CD4-positive, CD25-positive, alpha-beta regulatory T cell (primary cell): ENCODE data around the gene ACOT12. TPM values are rescaled to one million over a fixed set of nuclear protein-coding genes. Genes with fewer than 3 reads are reported as not detected.

Experiments used
- ATAC-seq, 2 donors: fragments of 150-1000 bp; cut with Tn5 transposase; one replicate each; pipeline ENCODE4 v1.10.0; 2021; ENCODE audit warnings: low read depth in 2 of 2, moderate number of reproducible peaks in 2 of 2, moderate library complexity in 1 of 2
- DNase-seq, 3 donors: peaks; one replicate each; pipeline versions ENCODE4 v3.0.0 to v3.0.0-alpha.2; 2012 to 2022; ENCODE audit warnings: mixed read lengths in 1 of 3
- H3K27ac ChIP-seq: one replicate; pipeline ENCODE4 v1.7.0; 2013; ENCODE audit warnings: mild to moderate bottlenecking, low read length; ENCODE audit not compliant: insufficient read depth, poor library complexity, severe bottlenecking
- H3K27me3 ChIP-seq: one replicate; pipeline ENCODE4 v1.7.0; 2013; ENCODE audit warnings: low read length; ENCODE audit not compliant: control insufficient read depth, insufficient read depth
- H3K36me3 ChIP-seq: one replicate; pipeline ENCODE4 v1.7.0; 2013; ENCODE audit warnings: mild to moderate bottlenecking, low read length, moderate library complexity; ENCODE audit not compliant: control insufficient read depth, insufficient read depth
- H3K4me1 ChIP-seq: 2 replicates; pipeline ENCODE4 v1.7.0; 2013; ENCODE audit warnings: mild to moderate bottlenecking, low read length; ENCODE audit not compliant: insufficient read depth, control insufficient read depth, poor library complexity, severe bottlenecking
- H3K4me3 ChIP-seq: one replicate; pipeline ENCODE4 v1.7.0; 2013; ENCODE audit warnings: low read depth, mild to moderate bottlenecking, low read length, moderate library complexity
- H3K9me3 ChIP-seq, 2 experiments: 1 replicate in 1 of 2; 2 replicates in 1 of 2; pipeline ENCODE4 v1.7.0; 2013; ENCODE audit warnings: low read length in 2 of 2, mild to moderate bottlenecking in 1 of 2, moderate library complexity in 1 of 2; ENCODE audit not compliant: control insufficient read depth in 2 of 2
- H3K27ac Mint-ChIP-seq, 3 donors: one replicate each; pipeline ENCODE4 v1.8.0; 2020 to 2022; ENCODE audit warnings: mild to moderate bottlenecking in 3 of 3, mixed read lengths in 3 of 3, moderate library complexity in 2 of 3
- H3K27me3 Mint-ChIP-seq: one replicate; pipeline ENCODE4 v1.8.0; 2022; ENCODE audit warnings: mild to moderate bottlenecking, mixed read lengths
- H3K36me3 Mint-ChIP-seq: one replicate; pipeline ENCODE4 v1.8.0; 2020; ENCODE audit warnings: mixed read lengths
- H3K4me1 Mint-ChIP-seq, 4 donors: one replicate each; pipeline ENCODE4 v1.8.0; 2020 to 2022; ENCODE audit warnings: mixed read lengths in 4 of 4, mild to moderate bottlenecking in 1 of 4
- H3K4me3 Mint-ChIP-seq, 4 donors: one replicate each; pipeline ENCODE4 v1.8.0; 2020 to 2022; ENCODE audit warnings: mild to moderate bottlenecking in 4 of 4, mixed read lengths in 4 of 4, moderate library complexity in 3 of 4
- H3K9me3 Mint-ChIP-seq, 7 donors: one replicate each; pipeline ENCODE4 v1.8.0; 2020 to 2022; ENCODE audit warnings: mixed read lengths in 7 of 7, mild to moderate bottlenecking in 3 of 7, moderate library complexity in 2 of 7
- polyA plus RNA-seq, 4 donors: library from polyadenylated mRNA; unstranded; fragments of 300-500 nt; fragmentation: Illumina TruSeq; gene quantifications; one replicate each; pipeline ENCODE4 v1.2.3, GENCODE V29; 2021
- total RNA-seq: library from RNA; stranded (reverse); gene quantifications from one replicate; pipeline ENCODE4 v1.2.3, GENCODE V29; 2022

ACOT12 gene
- total RNA-seq (not detected), polyA plus RNA-seq (not detected)

- Histone ChIP-seq H3K27me3 (peaks cover 27% of the 10 kb centered on the region), H3K36me3 (no peaks in the 10 kb centered on the region), H3K4me3 (no peak within 1 kb of the TSS), H3K4me1 (no peaks in the 10 kb centered on the region), H3K27ac (no peak within 1 kb of the TSS), H3K9me3 (no peaks in the 10 kb centered on the region)
- Mint-ChIP-seq H3K4me3 (peak within 1 kb of the TSS in 2 of 4 donors; percentile 31 to 46), H3K36me3 (no peaks in the 10 kb centered on the region), H3K9me3 (peaks cover 0 to 7% (median 0%) of the 10 kb centered on the region in 7 donors), H3K4me1 (peaks cover 0 to 13% (median under 1%) of the 10 kb centered on the region in 4 donors), H3K27ac (no peak within 1 kb of the TSS), H3K27me3 (peaks cover 62% of the 10 kb centered on the region)
- DNase-seq (no peak), ATAC-seq (no peak)
Observed at GRCh38 chr5:81393783-81394718, at the start of gene ACOT12. Gene ACOT12, minus strand, starts transcription at chr5:81394134. Its CDS starts 20 bp downstream, at chr5:81394114.

GRCh38 chr5:81435023-81435422 lies 41.1 kb upstream of the ACOT12 start:
- no peak for DNase-seq
- Mint-ChIP-seq H3K9me3 (peaks cover 0 to 2% (median 0%) of the 10 kb centered on the region in 7 donors), H3K27me3 (no peaks in the 10 kb centered on the region), H3K4me1 (no peaks in the 10 kb centered on the region), H3K4me3 (no peak overlapping the region), H3K27ac (no peak overlapping the region), H3K36me3 (peaks cover 4% of the 10 kb centered on the region)
- Histone ChIP-seq H3K27ac (no peak overlapping the region), H3K36me3 (peaks cover 2% of the 10 kb centered on the region), H3K27me3 (no peaks in the 10 kb centered on the region), H3K4me3 (no peak overlapping the region), H3K9me3 (no peaks in the 10 kb centered on the region), H3K4me1 (no peaks in the 10 kb centered on the region)
- ATAC-seq, result no peak

GRCh38 chr5:81429985-81430384 lies 36.1 kb upstream of the ACOT12 start:
- Mint-ChIP-seq H3K27me3 (no peaks in the 10 kb centered on the region), H3K27ac (no peak overlapping the region), H3K4me1 (peaks cover 5 to 9% (median 7%) of the 10 kb centered on the region in 4 donors), H3K9me3 (peaks cover 0 to 2% (median 0%) of the 10 kb centered on the region in 7 donors), H3K4me3 (no peak overlapping the region), H3K36me3 (no peaks in the 10 kb centered on the region)
- no peak overlapping the region for H3K27ac ChIP-seq
- H3K4me3 ChIP-seq, result no peak overlapping the region
- DNase-seq (no peak), ATAC-seq (no peak)
- H3K27me3 ChIP-seq, result no peaks in the 10 kb centered on the region
- H3K9me3 ChIP-seq, result no peaks in the 10 kb centered on the region
- H3K4me1 ChIP-seq, result no peaks in the 10 kb centered on the region
- no peaks in the 10 kb centered on the region for H3K36me3 ChIP-seq

- Mint-ChIP-seq H3K4me1 (peaks cover 5 to 9% (median 7%) of the 10 kb centered on the region in 4 donors), H3K27me3 (no peaks in the 10 kb centered on the region), H3K36me3 (no peaks in the 10 kb centered on the region), H3K9me3 (no peaks in the 10 kb centered on the region), H3K27ac (no peak overlapping the region), H3K4me3 (no peak overlapping the region)
- H3K36me3 ChIP-seq, result no peaks in the 10 kb centered on the region
- H3K4me3 ChIP-seq, result no peak overlapping the region
- H3K27me3 ChIP-seq, result no peaks in the 10 kb centered on the region
- H3K9me3 ChIP-seq, result no peaks in the 10 kb centered on the region
- H3K27ac ChIP-seq, result no peak overlapping the region
- ATAC-seq (no peak), DNase-seq (no peak)
- no peaks in the 10 kb centered on the region for H3K4me1 ChIP-seq
Observed at GRCh38 chr5:81429363-81429762, 35.4 kb upstream of the ACOT12 start.

GRCh38 chr5:81428861-81429260 lies 34.9 kb upstream of the ACOT12 start:
- no peak for ATAC-seq
- no peak overlapping the region for H3K27ac ChIP-seq
- no peak overlapping the region for H3K4me3 ChIP-seq
- no peak overlapping the region for H3K4me3 Mint-ChIP-seq
- H3K4me1 Mint-ChIP-seq, result peaks cover 5 to 9% (median 7%) of the 10 kb centered on the region in 4 donors
- no peaks in the 10 kb centered on the region for H3K27me3 ChIP-seq
- no peaks in the 10 kb centered on the region for H3K27me3 Mint-ChIP-seq
- no peaks in the 10 kb centered on the region for H3K4me1 ChIP-seq
- no peaks in the 10 kb centered on the region for H3K9me3 ChIP-seq
- peak overlapping the region in 1 of 3 donors; percentile 6 for H3K27ac Mint-ChIP-seq
- no peaks in the 10 kb centered on the region for H3K36me3 Mint-ChIP-seq
- no peak for DNase-seq
- H3K9me3 Mint-ChIP-seq, result no peaks in the 10 kb centered on the region
- H3K36me3 ChIP-seq, result no peaks in the 10 kb centered on the region

- peak overlapping the region in 1 of 3 donors; percentile 6 for H3K27ac Mint-ChIP-seq
- Histone ChIP-seq H3K27me3 (no peaks in the 10 kb centered on the region), H3K9me3 (no peaks in the 10 kb centered on the region), H3K36me3 (no peaks in the 10 kb centered on the region), H3K4me1 (no peaks in the 10 kb centered on the region), H3K27ac (no peak overlapping the region), H3K4me3 (no peak overlapping the region)
- H3K9me3 Mint-ChIP-seq, result no peaks in the 10 kb centered on the region
- no peak overlapping the region for H3K4me3 Mint-ChIP-seq
- DNase-seq (no peak), ATAC-seq (no peak)
- H3K27me3 Mint-ChIP-seq, result no peaks in the 10 kb centered on the region
- peaks cover 5 to 9% (median 7%) of the 10 kb centered on the region in 4 donors for H3K4me1 Mint-ChIP-seq
- H3K36me3 Mint-ChIP-seq, result no peaks in the 10 kb centered on the region
Observed at GRCh38 chr5:81428446-81428845, 34.5 kb upstream of the ACOT12 start.

GRCh38 chr5:81427566-81427965 lies 33.6 kb upstream of the ACOT12 start:
- H3K27ac Mint-ChIP-seq, result peak overlapping the region in 2 of 3 donors; percentile 6 to 42
- Histone ChIP-seq H3K27me3 (no peaks in the 10 kb centered on the region), H3K4me3 (no peak overlapping the region), H3K36me3 (no peaks in the 10 kb centered on the region), H3K4me1 (no peaks in the 10 kb centered on the region), H3K27ac (no peak overlapping the region), H3K9me3 (no peaks in the 10 kb centered on the region)
- H3K27me3 Mint-ChIP-seq, result no peaks in the 10 kb centered on the region
- H3K36me3 Mint-ChIP-seq, result peaks cover 2% of the 10 kb centered on the region
- peaks cover 5 to 9% (median 7%) of the 10 kb centered on the region in 4 donors for H3K4me1 Mint-ChIP-seq
- no peak for DNase-seq
- no peaks in the 10 kb centered on the region for H3K9me3 Mint-ChIP-seq
- no peak for ATAC-seq
- H3K4me3 Mint-ChIP-seq, result no peak overlapping the region
